Measurements from ENCODE around the gene FKBP14. TPM values are rescaled to one million over a fixed set of nuclear protein-coding genes. Genes with fewer than 3 reads are reported as not detected.

FKBP14 gene
- total and polyA plus RNA-seq, 3 donors from 2014 or later, result 7.3 to 8.8 (median 7.8) TPM

GRCh38 chr7:30027065-30027456, 559 bp upstream of the FKBP14 start:
- Histone ChIP-seq H3K36me3 (ENCODE audit: low read depth, missing control alignments) (no peaks in the 10 kb centered on the region), H3K27ac (peak overlapping the region in 1 of 2 donors; percentile 63), H3K27me3 (no peaks in the 10 kb centered on the region), H3K9me3 (no peaks in the 10 kb centered on the region), H3K4me3 (peak overlapping the region; percentile 92 to 97), H3K4me1 (peaks cover 22% of the 10 kb centered on the region)
- 0 to 1% methylated on average over 9 to 10 of the region's 10 CpGs for WGBS, 2 donors
- TF ChIP-seq POLR2A (IDR thresholded peaks at IDR 0.05) (no peak), CTCF (IDR thresholded peaks at IDR 0.05) (no peak)
- intact Hi-C loops (cut with DNase I; ENCODE audit: low total_unique reads), result no loop called here
- DNase-seq, result no peak

- 87 to 89% methylated on average over 6 of the region's 6 CpGs for WGBS, 2 donors
- no peak for DNase-seq
- intact Hi-C loops (cut with DNase I; ENCODE audit: low total_unique reads), result no loop called here
- TF ChIP-seq POLR2A (IDR thresholded peaks at IDR 0.05) (no peak), CTCF (IDR thresholded peaks at IDR 0.05) (no peak)
- Histone ChIP-seq H3K9me3 (no peaks in the 10 kb centered on the region), H3K27me3 (no peaks in the 10 kb centered on the region), H3K4me1 (peaks cover 16% of the 10 kb centered on the region), H3K36me3 (ENCODE audit: low read depth, missing control alignments) (no peaks in the 10 kb centered on the region), H3K27ac (no peak overlapping the region), H3K4me3 (no peak overlapping the region)
Observed at GRCh38 chr7:30023524-30023923, 3.0 kb downstream of the FKBP14 start.

- Histone ChIP-seq H3K27me3 (no peaks in the 10 kb centered on the region), H3K27ac (no peak overlapping the region), H3K4me3 (no peak overlapping the region), H3K36me3 (ENCODE audit: low read depth, missing control alignments) (no peaks in the 10 kb centered on the region), H3K9me3 (no peaks in the 10 kb centered on the region), H3K4me1 (peaks cover 16% of the 10 kb centered on the region)
- intact Hi-C loops (cut with DNase I; ENCODE audit: low total_unique reads), result no loop called here
- no peak for DNase-seq
- no peak for TF ChIP-seq CTCF (IDR thresholded peaks at IDR 0.05)
- no peak for TF ChIP-seq POLR2A (IDR thresholded peaks at IDR 0.05)
Observed at GRCh38 chr7:30022991-30023390, 3.5 kb downstream of the FKBP14 start.

- WGBS, 2 donors, result 84 to 85% methylated on average over 1 of the region's 1 CpG
- no peak for DNase-seq
- no peak overlapping the region for H3K27ac ChIP-seq
- intact Hi-C loops (cut with DNase I; ENCODE audit: low total_unique reads), result no loop called here
- no peaks in the 10 kb centered on the region for H3K9me3 ChIP-seq
- H3K4me3 ChIP-seq, result no peak overlapping the region
- H3K36me3 ChIP-seq (ENCODE audit: low read depth, missing control alignments), result no peaks in the 10 kb centered on the region
- no peaks in the 10 kb centered on the region for H3K27me3 ChIP-seq
- TF ChIP-seq CTCF (IDR thresholded peaks at IDR 0.05) (no peak), POLR2A (IDR thresholded peaks at IDR 0.05) (no peak)
- peaks cover 8% of the 10 kb centered on the region for H3K4me1 ChIP-seq
Observed at GRCh38 chr7:30020535-30020934, 6.0 kb downstream of the FKBP14 start.

GRCh38 chr7:30019960-30020359, 6.5 kb downstream of the FKBP14 start:
- Histone ChIP-seq H3K9me3 (no peaks in the 10 kb centered on the region), H3K27me3 (no peaks in the 10 kb centered on the region), H3K36me3 (ENCODE audit: low read depth, missing control alignments) (no peaks in the 10 kb centered on the region), H3K27ac (no peak overlapping the region), H3K4me1 (peaks cover 2% of the 10 kb centered on the region), H3K4me3 (no peak overlapping the region)
- DNase-seq, result no peak
- 95 to 97% methylated on average over 1 of the region's 1 CpG for WGBS, 2 donors
- TF ChIP-seq POLR2A (IDR thresholded peaks at IDR 0.05), result no peak
- intact Hi-C loops (cut with DNase I; ENCODE audit: low total_unique reads), result no loop called here
